ENCODE measurements around the gene TMEM131L. TPM values are rescaled to one million over a fixed set of nuclear protein-coding genes. Genes with fewer than 3 reads are reported as not detected.

Gene TMEM131L
- total and polyA plus RNA-seq, 8 donors = 2.4 to 40.0 (median 13.6) TPM

DNA sequence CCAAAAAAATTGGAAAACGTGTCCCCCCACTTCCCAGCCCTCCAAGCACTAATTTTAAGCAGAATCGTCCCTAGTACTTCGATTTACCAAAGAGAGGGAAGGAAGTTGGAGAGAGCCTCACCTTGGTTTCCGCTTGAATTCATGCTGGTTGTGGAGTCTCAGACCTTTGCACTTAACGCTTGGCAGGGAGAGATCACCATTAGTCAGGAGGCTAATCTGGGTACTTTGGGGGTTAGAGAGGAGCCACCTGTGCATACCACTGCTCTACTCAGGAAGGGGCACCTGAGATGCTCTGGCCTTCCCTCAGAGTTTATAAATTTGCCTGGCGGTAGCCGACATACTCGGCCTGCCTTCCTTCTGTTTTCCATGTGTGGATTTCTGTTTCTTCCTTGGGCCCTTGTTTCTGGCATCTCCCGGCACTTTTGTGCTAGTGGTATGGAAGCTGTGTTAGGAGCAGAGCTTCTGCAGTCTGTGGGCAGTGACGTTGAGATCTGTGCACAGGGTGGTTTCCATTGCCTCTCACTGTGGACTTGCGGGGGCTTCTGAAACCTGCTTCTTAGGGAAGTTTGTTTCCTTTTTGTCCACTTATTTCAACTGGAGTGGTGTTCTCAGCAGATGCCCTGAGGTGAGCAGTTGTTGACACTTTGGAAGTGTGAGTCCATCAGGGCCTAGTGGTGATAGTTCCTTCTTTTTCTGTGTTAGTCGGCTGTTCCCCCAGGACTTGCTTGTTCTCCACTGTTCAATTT, 104.2 kb downstream of the TMEM131L start:
- Histone ChIP-seq H3K9me3 (no peaks in the 10 kb centered on the region), H3K36me3 (no peaks in the 10 kb centered on the region), H3K27me3 (no peaks in the 10 kb centered on the region), H3K4me1 (peaks cover under 1 to 46% (median 24%) of the 10 kb centered on the region in 4 donors), H3K27ac (no peak overlapping the region), H3K4me3 (no peak overlapping the region)
- 88 to 94% (median 92%) methylated on average over 12 of the region's 12 CpGs for WGBS, 5 donors
- no peak for TF ChIP-seq EP300 (IDR thresholded peaks at IDR 0.05)
- no peak for TF ChIP-seq POLR2A (IDR thresholded peaks at IDR 0.05)
- TF ChIP-seq, protein P1, sequence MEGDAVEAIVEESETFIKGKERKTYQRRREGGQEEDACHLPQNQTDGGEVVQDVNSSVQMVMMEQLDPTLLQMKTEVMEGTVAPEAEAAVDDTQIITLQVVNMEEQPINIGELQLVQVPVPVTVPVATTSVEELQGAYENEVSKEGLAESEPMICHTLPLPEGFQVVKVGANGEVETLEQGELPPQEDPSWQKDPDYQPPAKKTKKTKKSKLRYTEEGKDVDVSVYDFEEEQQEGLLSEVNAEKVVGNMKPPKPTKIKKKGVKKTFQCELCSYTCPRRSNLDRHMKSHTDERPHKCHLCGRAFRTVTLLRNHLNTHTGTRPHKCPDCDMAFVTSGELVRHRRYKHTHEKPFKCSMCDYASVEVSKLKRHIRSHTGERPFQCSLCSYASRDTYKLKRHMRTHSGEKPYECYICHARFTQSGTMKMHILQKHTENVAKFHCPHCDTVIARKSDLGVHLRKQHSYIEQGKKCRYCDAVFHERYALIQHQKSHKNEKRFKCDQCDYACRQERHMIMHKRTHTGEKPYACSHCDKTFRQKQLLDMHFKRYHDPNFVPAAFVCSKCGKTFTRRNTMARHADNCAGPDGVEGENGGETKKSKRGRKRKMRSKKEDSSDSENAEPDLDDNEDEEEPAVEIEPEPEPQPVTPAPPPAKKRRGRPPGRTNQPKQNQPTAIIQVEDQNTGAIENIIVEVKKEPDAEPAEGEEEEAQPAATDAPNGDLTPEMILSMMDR (IDR thresholded peaks at IDR 0.05) = no peak
- no peak for TF ChIP-seq POLR2AphosphoS5 (IDR thresholded peaks at IDR 0.05)
- DNase-seq = no peak
- intact Hi-C loops (cut with DNase I; ENCODE audit: low total_unique reads) = loop anchor here (10.0 kb wide), 2 partner anchors 106 to 136 kb away; partner anchors contain the start of gene TMEM131L

DNA sequence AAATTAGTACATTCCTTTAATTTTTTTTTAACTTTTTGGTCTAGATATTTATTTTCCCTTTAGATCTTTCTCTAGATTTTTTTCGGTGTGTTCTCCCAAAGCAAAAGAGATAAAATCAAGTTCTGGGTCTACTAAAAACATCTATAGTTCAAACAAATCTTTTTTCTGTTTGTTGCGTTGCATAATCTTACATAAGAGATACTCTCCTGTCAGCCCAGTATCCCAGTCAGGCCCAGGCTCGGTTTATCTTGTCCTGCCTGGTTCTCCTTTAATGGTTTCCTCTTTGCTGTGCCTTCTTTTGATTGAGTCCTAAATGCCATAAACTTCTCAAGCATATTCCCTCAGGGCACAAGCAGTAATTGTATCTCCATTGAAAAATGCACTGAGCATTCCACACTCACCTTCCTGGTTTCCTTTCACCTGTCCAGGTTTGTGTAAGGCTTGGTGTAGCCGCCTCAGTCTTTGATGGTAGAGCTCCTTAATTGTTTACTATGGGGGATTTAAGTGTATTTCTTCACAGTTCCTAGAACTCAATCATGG, 104.9 kb downstream of the TMEM131L start:
- Histone ChIP-seq H3K4me1 (peaks cover 0 to 50% (median 24%) of the 10 kb centered on the region in 4 donors), H3K36me3 (no peaks in the 10 kb centered on the region), H3K4me3 (no peak overlapping the region), H3K27ac (no peak overlapping the region), H3K27me3 (no peaks in the 10 kb centered on the region), H3K9me3 (no peaks in the 10 kb centered on the region)
- intact Hi-C loops (cut with DNase I; ENCODE audit: low total_unique reads) = loop anchor here (10.0 kb wide), 2 partner anchors 106 to 136 kb away; partner anchors contain the start of gene TMEM131L
- 90 to 97% (median 92%) methylated on average over 4 of the region's 4 CpGs for whole genome bisulfite sequencing, 5 donors
- DNase-seq = no peak
- TF ChIP-seq EP300 (IDR thresholded peaks at IDR 0.05) (no peak), POLR2AphosphoS5 (IDR thresholded peaks at IDR 0.05) (no peak)
- TF ChIP-seq, protein P1 (IDR thresholded peaks at IDR 0.05) = no peak

DNA sequence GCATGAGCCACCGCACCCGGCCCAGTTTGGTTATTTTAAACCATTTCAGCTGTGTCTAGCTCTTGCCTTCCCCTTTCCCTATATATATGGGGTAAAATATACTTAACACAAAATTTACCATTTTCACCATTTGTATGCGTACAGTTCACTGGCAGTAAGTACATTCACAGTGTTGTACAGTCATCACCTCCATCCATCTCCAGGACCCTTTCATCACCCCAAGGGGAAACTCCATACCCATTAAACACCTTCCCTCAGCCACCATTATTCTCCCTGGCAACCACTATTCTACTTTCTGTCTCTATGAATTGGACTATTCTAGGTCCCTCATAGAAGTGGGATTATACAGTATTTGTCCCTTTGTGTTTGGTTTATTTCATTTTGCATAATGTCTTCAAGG, 106.4 kb downstream of the TMEM131L start:
- 89 to 99% (median 93%) methylated on average over 3 of the region's 3 CpGs for WGBS, 5 donors
- no peak for TF ChIP-seq POLR2AphosphoS5 (IDR thresholded peaks at IDR 0.05)
- Histone ChIP-seq H3K27me3 (no peaks in the 10 kb centered on the region), H3K4me3 (no peak overlapping the region), H3K36me3 (no peaks in the 10 kb centered on the region), H3K9me3 (no peaks in the 10 kb centered on the region), H3K27ac (no peak overlapping the region), H3K4me1 (peaks cover 0 to 51% (median 20%) of the 10 kb centered on the region in 4 donors)
- DNase-seq = no peak
- intact Hi-C loops (cut with DNase I; ENCODE audit: low total_unique reads) = loop anchor here (10.0 kb wide), 2 partner anchors 108 to 138 kb away; partner anchors contain the start of gene TMEM131L

- no peaks in the 10 kb centered on the region for H3K9me3 ChIP-seq
- no peaks in the 10 kb centered on the region for H3K36me3 ChIP-seq
- no peaks in the 10 kb centered on the region for H3K27me3 ChIP-seq
- peaks cover 0 to 46% (median 19%) of the 10 kb centered on the region in 4 donors for H3K4me1 ChIP-seq
- DNase-seq = no peak
- intact Hi-C loops (cut with DNase I; ENCODE audit: low total_unique reads) = loop anchor here (10.0 kb wide), 2 partner anchors 108 to 138 kb away; partner anchors contain the start of gene TMEM131L
- H3K27ac ChIP-seq = peak overlapping the region in 1 of 5 donors; percentile 39
- TF ChIP-seq, protein P1 (IDR thresholded peaks at IDR 0.05) = no peak
- TF ChIP-seq POLR2A (IDR thresholded peaks at IDR 0.05) (no peak), EP300 (IDR thresholded peaks at IDR 0.05) (no peak), POLR2AphosphoS5 (IDR thresholded peaks at IDR 0.05) (no peak)
- no peak overlapping the region for H3K4me3 ChIP-seq
- WGBS, 5 donors = 78 to 93% (median 88%) methylated on average over 7 of the region's 7 CpGs
Measured at GRCh38 chr4:153573221-153573620, 107.1 kb downstream of the TMEM131L start.
